Measurements from ENCODE around the gene TLE4.

Gene TLE4

GRCh38 chr9:79572608-79573411 lies 1.0 kb downstream of the TLE4 start:
- DNase-seq = no peak

GRCh38 chr9:79573412-79573923 lies 1.7 kb downstream of the TLE4 start:
- DNase-seq = no peak

- DNase-seq = no peak
These were observed 2.4 kb downstream of the TLE4 start for GRCh38 chr9:79574136-79574535.

GRCh38 chr9:79574781-79575180 lies 3.0 kb downstream of the TLE4 start:
- no peak for DNase-seq

GRCh38 chr9:79575547-79575946 lies 3.8 kb downstream of the TLE4 start:
- DNase-seq = no peak

GRCh38 chr9:79577969-79578723 lies 6.4 kb downstream of the TLE4 start:
- no peak for DNase-seq

GRCh38 chr9:79578891-79579290 lies 7.1 kb downstream of the TLE4 start:
- no peak for DNase-seq

GRCh38 chr9:79579624-79580023 lies 7.9 kb downstream of the TLE4 start:
- DNase-seq = no peak

- DNase-seq = no peak
These were observed 8.3 kb downstream of the TLE4 start for GRCh38 chr9:79580055-79580454.

GRCh38 chr9:79581388-79581787 lies 9.6 kb downstream of the TLE4 start:
- DNase-seq = no peak

- no peak for DNase-seq
These were observed 10.0 kb downstream of the TLE4 start for GRCh38 chr9:79581794-79582193.

- DNase-seq = peak; percentile 48
These were observed 12.3 kb downstream of the TLE4 start for GRCh38 chr9:79583952-79584654.

- no peak for DNase-seq
These were observed 12.9 kb downstream of the TLE4 start for GRCh38 chr9:79584655-79584982.

GRCh38 chr9:79588488-79589223 lies 16.9 kb downstream of the TLE4 start:
- DNase-seq = no peak

GRCh38 chr9:79591458-79591857 lies 19.7 kb downstream of the TLE4 start:
- DNase-seq = no peak

GRCh38 chr9:79592726-79593493 lies 21.1 kb downstream of the TLE4 start:
- DNase-seq = no peak

GRCh38 chr9:79598562-79599345 lies 27.0 kb downstream of the TLE4 start:
- no peak for DNase-seq

- no peak for DNase-seq
These were observed 28.7 kb downstream of the TLE4 start for GRCh38 chr9:79600466-79600865.

- DNase-seq = no peak
These were observed 31.6 kb downstream of the TLE4 start for GRCh38 chr9:79603222-79603920.

- no peak for DNase-seq
These were observed 32.4 kb downstream of the TLE4 start for GRCh38 chr9:79604149-79604548.

All from KG1 (cell line).